WTC11 (cell line): ENCODE measurements around the gene PRRC2A. TPM values are rescaled to one million over a fixed set of nuclear protein-coding genes. Genes with fewer than 3 reads are reported as not detected.

Experiments used
- ATAC-seq: fragments of 200-7000 bp; cut with Tn5 transposase; 2 replicates; pipeline ENCODE4 v1.10.0; 2021; ENCODE audit warnings: mild to moderate bottlenecking, moderate library complexity
- CTCF ChIA-PET: fragments of 300-600 bp; sonication (Branson Sonifier 250); formaldehyde crosslinking; loops from one replicate; lab custom pipeline; 2021; ENCODE audit warnings: antibody characterized with exemption; lab: Charles Lee
- POLR2A ChIA-PET: fragments of 350-600 bp; sonication (Branson Sonifier 250); formaldehyde crosslinking; loops from one replicate; lab custom pipeline; 2021; ENCODE audit warnings: antibody characterized with exemption; lab: Charles Lee
- DNase-seq: peaks from one replicate; pipeline ENCODE4 v3.0.0; 2021; ENCODE audit warnings: low spot score
- H3K27ac Mint-ChIP-seq: 2 replicates; pipeline ENCODE4 v1.8.0; 2021; ENCODE audit warnings: mixed read lengths
- H3K27me3 Mint-ChIP-seq: 2 replicates; pipeline ENCODE4 v1.8.0; 2021; ENCODE audit warnings: low read depth, mild to moderate bottlenecking, moderate library complexity, mixed read lengths
- H3K36me3 Mint-ChIP-seq: 2 replicates; pipeline ENCODE4 v1.8.0; 2021; ENCODE audit warnings: mixed read lengths
- H3K4me1 Mint-ChIP-seq: 2 replicates; pipeline ENCODE4 v1.8.0; 2022; ENCODE audit warnings: mixed read lengths
- H3K4me3 Mint-ChIP-seq: 2 replicates; pipeline ENCODE4 v1.8.0; 2021; ENCODE audit warnings: mild to moderate bottlenecking, moderate library complexity, mixed read lengths
- H3K9me3 Mint-ChIP-seq: 2 replicates; pipeline ENCODE4 v1.8.0; 2021; ENCODE audit warnings: mixed read lengths
- CDX4 ChIP-seq: fragments of 250-450 bp; sonication (Bioruptor Pico); IDR thresholded peaks from 2 replicates; pipeline ENCODE4 v1.9.0; 2021; ENCODE audit warnings: moderate library complexity, mild to moderate bottlenecking, inconsistent platforms, borderline replicate concordance
- CREM ChIP-seq: sonication (generic); formaldehyde crosslinking; IDR thresholded peaks from 2 replicates; pipeline ENCODE4 v1.8.1; 2022; ENCODE audit warnings: mild to moderate bottlenecking, missing genetic modification reagents, moderate library complexity
- ELF4 ChIP-seq: sonication (generic); formaldehyde crosslinking; IDR thresholded peaks from 2 replicates; pipeline ENCODE4 v1.8.1; 2022; ENCODE audit warnings: low read depth, mild to moderate bottlenecking, moderate library complexity, missing genetic modification reagents
- EMX1 ChIP-seq: fragments of 250-450 bp; sonication (Bioruptor Pico); IDR thresholded peaks from 2 replicates; pipeline ENCODE4 v1.8.0; 2021; ENCODE audit warnings: mild to moderate bottlenecking
- GTF2I ChIP-seq: fragments of 250-450 bp; sonication (Bioruptor Pico); conservative IDR thresholded peaks from 2 replicates; pipeline ENCODE4 v1.4.0; 2021; ENCODE audit warnings: mild to moderate bottlenecking
- NR1H2 ChIP-seq: sonication (generic); formaldehyde crosslinking; IDR thresholded peaks from 2 replicates; pipeline ENCODE4 v1.9.0; 2021; ENCODE audit warnings: mild to moderate bottlenecking, moderate library complexity, missing genetic modification reagents
- NR3C1 ChIP-seq: sonication (generic); formaldehyde crosslinking; conservative IDR thresholded peaks from 2 replicates; pipeline ENCODE4 v1.8.1; 2023; ENCODE audit warnings: low read depth, mild to moderate bottlenecking, missing genetic modification reagents
- RELA ChIP-seq: sonication (generic); formaldehyde crosslinking; IDR thresholded peaks from 2 replicates; pipeline ENCODE4 v1.8.1; 2022; ENCODE audit warnings: missing genetic modification reagents, mild to moderate bottlenecking, borderline replicate concordance
- RORB ChIP-seq: fragments of 250-450 bp; sonication (Bioruptor Pico); IDR thresholded peaks from 2 replicates; pipeline ENCODE4 v1.9.0; 2021; ENCODE audit warnings: mild to moderate bottlenecking
- TCF7 ChIP-seq: sonication (generic); formaldehyde crosslinking; IDR thresholded peaks from 2 replicates; pipeline ENCODE4 v1.8.0; 2022; ENCODE audit warnings: mild to moderate bottlenecking, low read depth, missing genetic modification reagents, moderate library complexity
- TEAD1 ChIP-seq: sonication (generic); formaldehyde crosslinking; IDR thresholded peaks from 2 replicates; pipeline ENCODE4 v1.8.0; 2022; ENCODE audit warnings: mild to moderate bottlenecking, missing genetic modification reagents
- TEAD4 ChIP-seq: sonication (generic); formaldehyde crosslinking; IDR thresholded peaks from 2 replicates; pipeline ENCODE4 v1.8.0; 2022; ENCODE audit warnings: mild to moderate bottlenecking, missing genetic modification reagents
- ZNF219 ChIP-seq: sonication (generic); formaldehyde crosslinking; IDR thresholded peaks from 2 replicates; pipeline ENCODE4 v1.8.0; 2023; ENCODE audit warnings: missing genetic modification reagents, mild to moderate bottlenecking, borderline replicate concordance
- ZNF423 ChIP-seq: fragments of 250-450 bp; sonication (Bioruptor Pico); IDR thresholded peaks from 2 replicates; pipeline ENCODE4 v2.1.2; 2022; ENCODE audit warnings: mild to moderate bottlenecking, moderate library complexity
- ZNF532 ChIP-seq: fragments of 250-450 bp; sonication (Bioruptor Pico); IDR thresholded peaks from 2 replicates; pipeline ENCODE4 v1.9.0; 2021; ENCODE audit warnings: mild to moderate bottlenecking, borderline replicate concordance
- total RNA-seq: library from RNA; stranded (reverse); gene quantifications from 3 replicates; pipeline ENCODE4 v1.2.3, GENCODE V29; 2021
- TF ChIP-seq, protein P1 (sequence below): sonication (generic); formaldehyde crosslinking; IDR thresholded peaks from 2 replicates; pipeline ENCODE4 v1.8.1; 2022; ENCODE audit warnings: low read depth, missing genetic modification reagents, borderline replicate concordance
- TF ChIP-seq, protein P2 (sequence below): sonication (generic); formaldehyde crosslinking; IDR thresholded peaks from 2 replicates; pipeline ENCODE4 v1.8.1; 2022; ENCODE audit warnings: missing genetic modification reagents, borderline replicate concordance
- TF ChIP-seq, protein P3 (sequence below): sonication (generic); formaldehyde crosslinking; IDR thresholded peaks from 2 replicates; pipeline ENCODE4 v1.8.0; 2022; ENCODE audit warnings: missing genetic modification reagents
- TF ChIP-seq, protein P4 (sequence below): sonication (generic); formaldehyde crosslinking; IDR thresholded peaks from 2 replicates; pipeline ENCODE4 v1.8.1; 2023; ENCODE audit warnings: mild to moderate bottlenecking, missing genetic modification reagents
- TF ChIP-seq, protein P5 (sequence below): sonication (generic); formaldehyde crosslinking; IDR thresholded peaks from 2 replicates; pipeline ENCODE4 v1.8.1; 2023; ENCODE audit warnings: mild to moderate bottlenecking, missing genetic modification reagents

The PRRC2A gene
- total RNA-seq, 1 experiment from 2014 or later: 372 TPM

GRCh38 chr6:31578184-31579118 is 42.1 kb upstream of the PRRC2A start (continued):
- TF ChIP-seq, protein P1, sequence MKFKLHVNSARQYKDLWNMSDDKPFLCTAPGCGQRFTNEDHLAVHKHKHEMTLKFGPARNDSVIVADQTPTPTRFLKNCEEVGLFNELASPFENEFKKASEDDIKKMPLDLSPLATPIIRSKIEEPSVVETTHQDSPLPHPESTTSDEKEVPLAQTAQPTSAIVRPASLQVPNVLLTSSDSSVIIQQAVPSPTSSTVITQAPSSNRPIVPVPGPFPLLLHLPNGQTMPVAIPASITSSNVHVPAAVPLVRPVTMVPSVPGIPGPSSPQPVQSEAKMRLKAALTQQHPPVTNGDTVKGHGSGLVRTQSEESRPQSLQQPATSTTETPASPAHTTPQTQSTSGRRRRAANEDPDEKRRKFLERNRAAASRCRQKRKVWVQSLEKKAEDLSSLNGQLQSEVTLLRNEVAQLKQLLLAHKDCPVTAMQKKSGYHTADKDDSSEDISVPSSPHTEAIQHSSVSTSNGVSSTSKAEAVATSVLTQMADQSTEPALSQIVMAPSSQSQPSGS (CRISPR knock-in tag): no peak
- TF ChIP-seq NR1H2 (no peak), TEAD1 (CRISPR knock-in tag) (no peak), CREM (CRISPR knock-in tag) (no peak), TEAD4 (no peak)
- TF ChIP-seq, all 79 proteins: peak for 0

- Mint-ChIP-seq H3K36me3 (no peaks in the 10 kb centered on the region), H3K4me3 (no peak overlapping the region), H3K4me1 (peaks cover 39% of the 10 kb centered on the region), H3K27ac (no peak overlapping the region; the same call in 1 of the 2 replicates), H3K27me3 (peaks cover 54% of the 10 kb centered on the region), H3K9me3 (no peaks in the 10 kb centered on the region)
- ChIA-PET POLR2A (interaction anchor here (0.5 kb wide), 1 partner anchor 16 kb away, joined by 3 read pairs; no protein-coding TSS in a partner anchor), CTCF (interaction anchor here (3.1 to 15.1 kb wide), 2 partner anchors 19 to 28 kb away, joined by 13 to 293 read pairs; partner anchors contain the start of gene NCR3)
- no peak for ATAC-seq
- no peak for DNase-seq
- TF ChIP-seq RORB (CRISPR knock-in tag) (no peak), CDX4 (CRISPR knock-in tag) (no peak), NR3C1 (CRISPR knock-in tag) (no peak), EMX1 (CRISPR knock-in tag) (no peak), ZNF219 (no peak), ZNF532 (CRISPR knock-in tag) (no peak), GTF2I (CRISPR knock-in tag) (no peak), TCF7 (CRISPR knock-in tag) (no peak), ELF4 (no peak), RELA (CRISPR knock-in tag) (no peak), ZNF423 (CRISPR knock-in tag) (no peak)
- TF ChIP-seq, protein P2, sequence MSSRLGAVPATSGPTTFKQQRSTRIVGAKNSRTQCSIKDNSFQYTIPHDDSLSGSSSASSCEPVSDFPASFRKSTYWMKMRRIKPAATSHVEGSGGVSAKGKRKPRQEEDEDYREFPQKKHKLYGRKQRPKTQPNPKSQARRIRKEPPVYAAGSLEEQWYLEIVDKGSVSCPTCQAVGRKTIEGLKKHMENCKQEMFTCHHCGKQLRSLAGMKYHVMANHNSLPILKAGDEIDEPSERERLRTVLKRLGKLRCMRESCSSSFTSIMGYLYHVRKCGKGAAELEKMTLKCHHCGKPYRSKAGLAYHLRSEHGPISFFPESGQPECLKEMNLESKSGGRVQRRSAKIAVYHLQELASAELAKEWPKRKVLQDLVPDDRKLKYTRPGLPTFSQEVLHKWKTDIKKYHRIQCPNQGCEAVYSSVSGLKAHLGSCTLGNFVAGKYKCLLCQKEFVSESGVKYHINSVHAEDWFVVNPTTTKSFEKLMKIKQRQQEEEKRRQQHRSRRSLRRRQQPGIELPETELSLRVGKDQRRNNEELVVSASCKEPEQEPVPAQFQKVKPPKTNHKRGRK (CRISPR knock-in tag): no peak
- TF ChIP-seq, protein P3, sequence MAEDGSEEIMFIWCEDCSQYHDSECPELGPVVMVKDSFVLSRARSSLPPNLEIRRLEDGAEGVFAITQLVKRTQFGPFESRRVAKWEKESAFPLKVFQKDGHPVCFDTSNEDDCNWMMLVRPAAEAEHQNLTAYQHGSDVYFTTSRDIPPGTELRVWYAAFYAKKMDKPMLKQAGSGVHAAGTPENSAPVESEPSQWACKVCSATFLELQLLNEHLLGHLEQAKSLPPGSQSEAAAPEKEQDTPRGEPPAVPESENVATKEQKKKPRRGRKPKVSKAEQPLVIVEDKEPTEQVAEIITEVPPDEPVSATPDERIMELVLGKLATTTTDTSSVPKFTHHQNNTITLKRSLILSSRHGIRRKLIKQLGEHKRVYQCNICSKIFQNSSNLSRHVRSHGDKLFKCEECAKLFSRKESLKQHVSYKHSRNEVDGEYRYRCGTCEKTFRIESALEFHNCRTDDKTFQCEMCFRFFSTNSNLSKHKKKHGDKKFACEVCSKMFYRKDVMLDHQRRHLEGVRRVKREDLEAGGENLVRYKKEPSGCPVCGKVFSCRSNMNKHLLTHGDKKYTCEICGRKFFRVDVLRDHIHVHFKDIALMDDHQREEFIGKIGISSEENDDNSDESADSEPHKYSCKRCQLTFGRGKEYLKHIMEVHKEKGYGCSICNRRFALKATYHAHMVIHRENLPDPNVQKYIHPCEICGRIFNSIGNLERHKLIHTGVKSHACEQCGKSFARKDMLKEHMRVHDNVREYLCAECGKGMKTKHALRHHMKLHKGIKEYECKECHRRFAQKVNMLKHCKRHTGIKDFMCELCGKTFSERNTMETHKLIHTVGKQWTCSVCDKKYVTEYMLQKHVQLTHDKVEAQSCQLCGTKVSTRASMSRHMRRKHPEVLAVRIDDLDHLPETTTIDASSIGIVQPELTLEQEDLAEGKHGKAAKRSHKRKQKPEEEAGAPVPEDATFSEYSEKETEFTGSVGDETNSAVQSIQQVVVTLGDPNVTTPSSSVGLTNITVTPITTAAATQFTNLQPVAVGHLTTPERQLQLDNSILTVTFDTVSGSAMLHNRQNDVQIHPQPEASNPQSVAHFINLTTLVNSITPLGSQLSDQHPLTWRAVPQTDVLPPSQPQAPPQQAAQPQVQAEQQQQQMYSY (CRISPR knock-in tag): no peak
- TF ChIP-seq, protein P4, sequence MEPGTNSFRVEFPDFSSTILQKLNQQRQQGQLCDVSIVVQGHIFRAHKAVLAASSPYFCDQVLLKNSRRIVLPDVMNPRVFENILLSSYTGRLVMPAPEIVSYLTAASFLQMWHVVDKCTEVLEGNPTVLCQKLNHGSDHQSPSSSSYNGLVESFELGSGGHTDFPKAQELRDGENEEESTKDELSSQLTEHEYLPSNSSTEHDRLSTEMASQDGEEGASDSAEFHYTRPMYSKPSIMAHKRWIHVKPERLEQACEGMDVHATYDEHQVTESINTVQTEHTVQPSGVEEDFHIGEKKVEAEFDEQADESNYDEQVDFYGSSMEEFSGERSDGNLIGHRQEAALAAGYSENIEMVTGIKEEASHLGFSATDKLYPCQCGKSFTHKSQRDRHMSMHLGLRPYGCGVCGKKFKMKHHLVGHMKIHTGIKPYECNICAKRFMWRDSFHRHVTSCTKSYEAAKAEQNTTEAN: no peak
- TF ChIP-seq, protein P5, sequence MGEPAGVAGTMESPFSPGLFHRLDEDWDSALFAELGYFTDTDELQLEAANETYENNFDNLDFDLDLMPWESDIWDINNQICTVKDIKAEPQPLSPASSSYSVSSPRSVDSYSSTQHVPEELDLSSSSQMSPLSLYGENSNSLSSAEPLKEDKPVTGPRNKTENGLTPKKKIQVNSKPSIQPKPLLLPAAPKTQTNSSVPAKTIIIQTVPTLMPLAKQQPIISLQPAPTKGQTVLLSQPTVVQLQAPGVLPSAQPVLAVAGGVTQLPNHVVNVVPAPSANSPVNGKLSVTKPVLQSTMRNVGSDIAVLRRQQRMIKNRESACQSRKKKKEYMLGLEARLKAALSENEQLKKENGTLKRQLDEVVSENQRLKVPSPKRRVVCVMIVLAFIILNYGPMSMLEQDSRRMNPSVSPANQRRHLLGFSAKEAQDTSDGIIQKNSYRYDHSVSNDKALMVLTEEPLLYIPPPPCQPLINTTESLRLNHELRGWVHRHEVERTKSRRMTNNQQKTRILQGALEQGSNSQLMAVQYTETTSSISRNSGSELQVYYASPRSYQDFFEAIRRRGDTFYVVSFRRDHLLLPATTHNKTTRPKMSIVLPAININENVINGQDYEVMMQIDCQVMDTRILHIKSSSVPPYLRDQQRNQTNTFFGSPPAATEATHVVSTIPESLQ (CRISPR knock-in tag): no peak
These were observed 41.4 kb upstream of the PRRC2A start for GRCh38 chr6:31579119-31579505.
